Spleen (tissue), 7 donors: ENCODE measurements around the gene EEF2K.

Experiments
- CTCF ChIP-seq, 11 experiments: fragments of 200-600 bp in 7 of 11; fragments of 450-650 bp in 4 of 11; sonication (generic) in 4 of 11; IDR thresholded peaks in 8 of 11; conservative IDR thresholded peaks in 3 of 11; 1 replicate in 7 of 11; 2 replicates in 4 of 11; pipeline versions ENCODE4 v1.4.0 to v1.8.0; 2016 to 2021; ENCODE audit warnings: antibody characterized with exemption in 11 of 11, inconsistent platforms in 4 of 11, mild to moderate bottlenecking in 1 of 11
- POLR2A ChIP-seq, 3 donors: fragments of 450-650 bp; IDR thresholded peaks; one replicate each; pipeline ENCODE4 v1.5.1; 2017; ENCODE audit warnings: antibody characterized with exemption in 3 of 3, mild to moderate bottlenecking in 1 of 3
- POLR2AphosphoS5 ChIP-seq, 3 donors: sonication (generic); formaldehyde crosslinking; IDR thresholded peaks; one replicate each; pipeline ENCODE4 v1.5.1; 2017; ENCODE audit warnings: antibody characterized with exemption in 3 of 3
- donor health status: DM: no; HTN: no; CAD: no; lungs with moderate emphysema.
- donor health status: DM: no; HTN: no; CAD: no.
- donor health status: DM: no; HTN: no; CAD: no.

- TF ChIP-seq CTCF (IDR thresholded peaks at IDR 0.05 in 8 of 11, conservative IDR thresholded peaks at IDR 0.05 in 3 of 11) (no peak), POLR2A (IDR thresholded peaks at IDR 0.05) (no peak), POLR2AphosphoS5 (IDR thresholded peaks at IDR 0.05) (no peak)
Observed at GRCh38 chr16:22225060-22225459, 19.0 kb downstream of the EEF2K start.
